HAP-1 (cell line): ENCODE measurements around the gene SLC25A1.
"Not testable (repeated sequence)": the region's sequence is repeated elsewhere in the genome, so short reads cannot be mapped to it uniquely, and the experiment has no call there.

ENCODE experiments used
- DNase-seq, 2 experiments: peaks; one replicate each; pipeline ENCODE4 v3.0.0-alpha.2; 2016 to 2020; ENCODE audit warnings: low spot score in 2 of 2
- H3K27me3 ChIP-seq: fragments of 250-450 bp; sonication (Bioruptor Pico); 2 replicates; pipeline ENCODE4 v1.5.1; 2020; ENCODE audit warnings: low read depth, mild to moderate bottlenecking, moderate library complexity
- H3K36me3 ChIP-seq: fragments of 250-450 bp; sonication (Bioruptor Pico); replicated peaks from 2 replicates; pipeline ENCODE4 v1.5.1; 2020; ENCODE audit warnings: mild to moderate bottlenecking
- H3K4me1 ChIP-seq: fragments of 250-450 bp; sonication (Bioruptor Pico); 2 replicates; pipeline ENCODE4 v1.5.1; 2020; ENCODE audit warnings: mild to moderate bottlenecking
- H3K4me3 ChIP-seq: fragments of 250-450 bp; sonication (Bioruptor Pico); 2 replicates; pipeline ENCODE4 v1.5.1; 2020; ENCODE audit warnings: mild to moderate bottlenecking, moderate library complexity
- H3K9me3 ChIP-seq: fragments of 250-450 bp; sonication (Bioruptor Pico); 2 replicates; pipeline ENCODE4 v1.5.1; 2020; ENCODE audit warnings: mild to moderate bottlenecking, moderate library complexity
- in situ Hi-C: fragments of 300-500 bp; cut with MboI; formaldehyde crosslinking; loops from 3 replicates; pipeline ENCODE4 v1.14.3; 2020; ENCODE audit warnings: low sequenced_read_pairs, inconsistent platforms, mixed read lengths

SLC25A1 gene

DNA sequence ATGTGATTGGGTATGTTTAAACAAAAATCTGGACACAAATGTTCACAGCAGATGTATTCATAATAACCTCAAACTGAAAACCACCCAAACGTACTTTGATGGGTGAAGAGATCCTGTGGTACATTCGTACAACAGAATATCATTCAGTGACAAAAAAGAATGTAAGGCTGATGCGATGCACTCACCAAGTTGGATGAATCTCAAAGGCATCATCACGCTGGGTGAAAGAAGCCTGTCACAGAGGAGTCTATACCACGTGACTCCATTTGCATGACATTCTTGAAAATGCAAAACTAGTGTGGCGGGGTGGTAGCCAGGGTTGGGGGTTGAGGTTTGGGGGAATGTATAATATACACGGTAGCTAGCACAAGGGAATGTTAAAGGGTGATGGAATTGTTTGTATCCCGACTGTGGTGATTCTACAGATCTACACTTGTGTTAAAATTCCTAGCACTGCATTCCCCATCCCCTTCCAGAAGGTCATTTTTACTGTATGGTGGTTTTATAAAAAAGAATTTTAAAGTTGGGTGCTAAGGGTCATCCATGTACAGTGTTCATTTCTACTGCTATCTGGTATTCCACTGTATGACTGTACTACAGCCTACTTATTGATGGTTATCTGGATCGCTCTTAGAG lies 35.0 kb upstream of the SLC25A1 start:
- H3K27me3 ChIP-seq = no peaks in the 10 kb centered on the region
- in situ Hi-C loops = no loop called here
- peak in 1 of 2 experiments; percentile 35 for DNase-seq

DNA sequence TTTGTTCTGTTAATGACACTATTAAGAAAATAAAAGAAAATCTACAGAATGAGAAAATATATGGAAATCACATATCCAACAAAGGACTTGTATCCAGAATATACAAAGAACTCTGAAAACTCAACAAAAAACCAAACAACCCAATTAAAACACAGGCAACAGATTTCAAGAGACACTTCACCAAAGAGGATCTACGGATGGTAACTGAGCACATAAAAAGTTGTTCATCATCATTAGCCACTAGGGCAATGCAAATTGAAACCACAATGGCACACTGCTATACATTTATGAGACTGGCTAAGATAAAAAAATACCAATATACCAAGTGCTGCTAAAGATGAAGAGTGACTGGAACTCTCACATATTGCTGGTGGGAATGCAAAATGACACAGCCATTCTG lies 34.5 kb upstream of the SLC25A1 start:
- Histone ChIP-seq H3K36me3 (peaks cover 7% of the 10 kb centered on the region; the same call in 1 of the 2 replicates), H3K4me3 (no peak overlapping the region), H3K4me1 (peaks cover 21% of the 10 kb centered on the region), H3K9me3 (no peaks in the 10 kb centered on the region), H3K27me3 (no peaks in the 10 kb centered on the region)
- no peak for DNase-seq
- in situ Hi-C loops = no loop called here

More for the DNA sequence above, 35.0 kb upstream of the SLC25A1 start:
- H3K4me1 ChIP-seq = peaks cover 26% of the 10 kb centered on the region
- H3K9me3 ChIP-seq = no peaks in the 10 kb centered on the region
- H3K4me3 ChIP-seq = no peak overlapping the region
- peaks cover 9% of the 10 kb centered on the region; the same call in 1 of the 2 replicates for H3K36me3 ChIP-seq

DNA sequence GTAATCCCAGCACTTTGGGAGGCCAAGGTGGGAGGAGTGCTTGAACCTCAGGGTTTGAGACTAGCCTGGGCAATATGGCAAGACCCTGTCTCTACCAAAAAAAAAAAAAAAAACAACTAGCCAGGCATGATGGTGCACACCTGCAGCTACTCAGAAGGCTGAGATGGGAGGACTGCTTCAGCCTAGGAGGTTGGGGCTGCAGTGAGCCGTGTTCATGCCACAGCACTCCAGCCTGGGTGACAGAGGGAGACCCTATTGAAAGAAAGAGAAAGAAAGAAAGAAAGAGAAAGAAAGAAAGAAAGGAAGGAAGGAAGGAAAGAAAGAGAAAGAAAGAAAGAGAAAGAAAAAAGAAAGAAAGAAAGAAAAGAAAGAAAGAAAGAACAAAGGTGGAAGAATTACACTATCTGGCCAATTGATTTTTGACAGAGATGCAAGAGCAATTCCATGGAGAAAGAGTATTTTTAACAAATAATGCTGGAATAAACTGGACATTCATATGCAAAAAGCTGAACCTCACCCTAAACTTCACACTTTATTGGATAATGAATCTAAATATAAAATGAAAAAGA lies 33.9 kb upstream of the SLC25A1 start:
- H3K4me1 ChIP-seq = peaks cover 17% of the 10 kb centered on the region
- in situ Hi-C loops = no loop called here
- DNase-seq = no peak

DNA sequence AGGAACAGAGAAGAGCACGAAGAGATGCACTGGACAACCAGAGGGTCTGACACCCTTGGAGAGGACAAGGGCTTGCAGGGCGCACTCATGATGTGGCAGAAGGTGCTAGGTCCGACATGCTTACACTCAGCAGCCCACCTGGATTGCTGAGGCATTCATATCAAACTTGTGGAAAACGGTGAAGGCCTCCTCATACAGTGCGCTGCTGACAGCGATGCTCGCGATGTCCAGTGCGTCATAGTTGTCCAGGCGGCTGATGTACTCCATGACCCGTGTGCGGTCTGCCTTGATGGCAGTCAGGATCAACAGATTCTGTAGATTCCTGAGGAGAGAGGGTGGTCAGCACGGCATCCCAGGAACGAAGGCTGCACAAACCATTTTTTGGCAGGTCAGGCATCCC lies 31.7 kb upstream of the SLC25A1 start:
- Histone ChIP-seq H3K4me1 (peaks cover 17% of the 10 kb centered on the region), H3K27me3 (no peaks in the 10 kb centered on the region), H3K4me3 (no peak overlapping the region), H3K36me3 (peaks cover 4% of the 10 kb centered on the region; the same call in 1 of the 2 replicates), H3K9me3 (no peaks in the 10 kb centered on the region)
- in situ Hi-C loops = no loop called here
- DNase-seq = no peak

More for the DNA sequence above, 33.9 kb upstream of the SLC25A1 start:
- no peaks in the 10 kb centered on the region for H3K27me3 ChIP-seq
- H3K4me3 ChIP-seq = no peak overlapping the region
- H3K36me3 ChIP-seq = peaks cover 7% of the 10 kb centered on the region; the same call in 1 of the 2 replicates
- H3K9me3 ChIP-seq = no peaks in the 10 kb centered on the region

DNA sequence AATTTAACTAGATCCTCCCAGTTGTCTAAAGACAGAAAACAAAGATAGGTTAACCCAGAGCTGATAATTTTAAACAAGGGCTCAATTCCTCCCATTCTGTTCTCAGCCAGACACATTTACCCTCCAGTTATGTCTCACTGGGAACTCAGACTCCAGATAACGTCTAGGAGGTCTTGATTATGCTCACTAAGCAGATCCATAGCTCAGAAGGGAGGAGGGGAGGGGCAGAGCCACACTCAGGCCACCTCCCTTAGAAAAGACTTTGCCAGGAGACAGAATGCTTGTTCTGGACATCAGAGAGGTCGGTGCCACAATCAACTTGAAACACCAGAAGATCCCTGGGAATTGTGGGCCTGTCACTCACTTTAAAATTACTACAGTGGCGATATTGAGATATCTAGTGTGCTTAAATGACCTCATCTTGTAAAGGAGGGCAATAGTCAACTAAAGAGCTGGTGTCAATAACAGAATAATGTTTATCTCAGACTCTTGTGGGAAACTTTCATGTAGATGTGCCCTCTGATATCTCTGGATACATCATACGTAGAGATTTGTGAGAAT lies 29.8 kb upstream of the SLC25A1 start:
- Histone ChIP-seq H3K4me3 (no peak overlapping the region), H3K4me1 (peaks cover 12% of the 10 kb centered on the region)
- in situ Hi-C loops = no loop called here

DNA sequence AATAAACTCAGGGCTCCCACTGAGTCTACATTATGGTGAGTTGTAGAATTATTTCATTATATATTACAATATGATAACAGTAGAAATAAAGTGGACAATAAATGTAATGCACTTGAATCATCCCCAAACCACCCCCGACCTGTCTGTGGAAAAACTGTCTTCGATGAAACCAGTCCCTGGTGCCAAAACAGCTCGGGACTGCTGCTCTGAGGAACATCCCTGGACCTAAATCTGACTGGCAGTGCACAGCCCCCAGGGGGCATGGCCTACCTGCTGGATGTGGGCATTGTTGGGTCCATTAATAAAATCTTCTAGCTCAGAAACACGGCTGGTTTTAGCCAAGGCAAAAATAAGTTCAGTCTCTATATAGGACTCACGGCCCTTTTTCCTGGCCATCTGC lies 29.3 kb upstream of the SLC25A1 start:
- no peak for DNase-seq

More for the DNA sequence above, 29.8 kb upstream of the SLC25A1 start:
- DNase-seq = no peak
- peaks cover 4% of the 10 kb centered on the region; the same call in 1 of the 2 replicates for H3K36me3 ChIP-seq
- H3K27me3 ChIP-seq = no peaks in the 10 kb centered on the region
- no peaks in the 10 kb centered on the region for H3K9me3 ChIP-seq

DNA sequence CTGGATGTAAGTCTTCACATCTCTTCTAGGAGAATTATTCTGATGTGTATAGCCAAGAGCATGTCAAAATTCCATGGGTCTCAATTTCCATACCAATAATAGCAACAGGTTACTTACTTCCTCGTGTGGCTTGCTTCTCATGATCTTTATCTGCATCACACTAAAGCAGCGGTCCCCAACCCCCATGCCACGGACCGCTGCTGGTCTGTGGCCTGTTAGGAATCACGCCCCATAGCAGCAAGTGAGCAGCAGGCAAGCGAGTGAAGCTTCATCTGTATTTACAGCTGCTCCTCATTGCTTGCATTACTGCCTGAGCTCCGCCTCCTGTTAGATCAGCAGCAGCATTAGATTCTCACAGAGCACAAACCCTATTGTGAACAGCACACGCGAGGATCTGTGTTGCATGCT lies 28.9 kb upstream of the SLC25A1 start:
- DNase-seq = no peak
- peaks cover 4% of the 10 kb centered on the region; the same call in 1 of the 2 replicates for H3K36me3 ChIP-seq
- no peak overlapping the region for H3K4me3 ChIP-seq
- no peaks in the 10 kb centered on the region for H3K27me3 ChIP-seq
- H3K4me1 ChIP-seq = peaks cover 2% of the 10 kb centered on the region
- no peaks in the 10 kb centered on the region for H3K9me3 ChIP-seq
- in situ Hi-C loops = no loop called here

More for the DNA sequence above, 29.3 kb upstream of the SLC25A1 start:
- no peaks in the 10 kb centered on the region for H3K9me3 ChIP-seq
- in situ Hi-C loops = no loop called here
- peaks cover 4% of the 10 kb centered on the region; the same call in 1 of the 2 replicates for H3K36me3 ChIP-seq
- H3K4me1 ChIP-seq = peaks cover 7% of the 10 kb centered on the region
- no peak overlapping the region for H3K4me3 ChIP-seq
- H3K27me3 ChIP-seq = no peaks in the 10 kb centered on the region

DNA sequence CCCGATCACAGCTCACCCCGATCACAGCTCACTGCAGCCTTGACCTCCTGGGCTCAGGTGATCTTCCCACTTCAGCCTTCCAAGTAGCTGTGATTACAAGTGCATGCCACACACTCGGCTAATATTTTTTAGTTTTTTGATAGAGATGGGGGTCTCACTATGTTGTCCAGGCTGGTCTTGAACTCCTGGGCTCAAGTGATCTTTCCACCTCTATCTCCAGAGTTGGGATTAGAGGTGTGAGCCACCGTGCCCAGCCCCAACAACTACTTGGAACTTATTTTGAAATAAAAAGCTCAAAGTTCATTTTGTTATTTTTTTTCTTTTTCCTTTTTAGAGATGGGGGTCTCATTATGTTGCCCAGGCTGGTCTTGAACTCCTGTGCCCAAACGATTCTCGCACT lies 27.8 kb upstream of the SLC25A1 start:
- Histone ChIP-seq H3K4me3 (no peak overlapping the region), H3K4me1 (no peaks in the 10 kb centered on the region), H3K27me3 (no peaks in the 10 kb centered on the region), H3K9me3 (no peaks in the 10 kb centered on the region), H3K36me3 (peaks cover 4% of the 10 kb centered on the region; the same call in 1 of the 2 replicates)
- no peak for DNase-seq
- in situ Hi-C loops = no loop called here

DNA sequence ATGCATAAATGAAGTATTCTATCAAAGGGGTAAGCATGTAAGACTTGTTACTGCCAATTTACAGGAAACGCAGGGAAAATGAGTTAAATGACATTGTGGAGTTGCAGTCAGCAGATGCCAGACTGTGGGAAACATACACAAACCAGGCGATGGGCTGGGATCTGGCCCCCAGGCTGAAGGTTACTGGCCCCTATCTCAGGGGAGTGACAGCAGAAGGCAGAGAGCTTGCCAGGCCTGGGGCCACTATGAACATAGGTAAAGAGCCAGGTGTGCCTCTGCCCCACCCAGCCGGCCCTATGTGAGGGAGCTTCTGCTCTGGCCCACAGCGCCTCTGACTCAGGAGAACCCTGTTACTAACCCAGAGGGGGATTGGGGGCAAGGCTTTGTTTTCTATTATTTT lies 26.1 kb upstream of the SLC25A1 start:
- in situ Hi-C loops = no loop called here
- no peak overlapping the region for H3K4me3 ChIP-seq
- H3K36me3 ChIP-seq = peaks cover 4% of the 10 kb centered on the region; the same call in 1 of the 2 replicates
- no peak for DNase-seq
- H3K4me1 ChIP-seq = no peaks in the 10 kb centered on the region
- no peaks in the 10 kb centered on the region for H3K9me3 ChIP-seq
- no peaks in the 10 kb centered on the region for H3K27me3 ChIP-seq

DNA sequence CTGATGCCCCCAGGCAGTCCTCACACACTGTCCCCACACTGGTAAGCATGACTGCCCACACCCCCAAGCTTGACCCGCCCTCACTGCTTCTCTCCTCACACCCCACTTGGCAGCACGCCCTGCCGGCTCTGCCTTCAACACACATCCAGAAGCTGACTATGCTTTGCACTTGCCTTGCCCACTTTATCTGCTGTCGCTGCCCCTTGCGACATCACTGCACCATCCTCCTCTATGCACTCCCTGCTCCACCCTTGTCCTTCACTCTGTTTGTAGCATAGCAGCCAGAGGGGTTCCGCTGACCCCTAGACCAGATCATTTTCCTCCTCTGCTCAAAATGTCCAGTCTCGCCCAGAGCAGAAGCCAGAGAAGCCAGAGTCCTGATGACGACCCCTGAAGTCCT lies 25.3 kb upstream of the SLC25A1 start:
- H3K27me3 ChIP-seq = no peaks in the 10 kb centered on the region
- no peak for DNase-seq
- in situ Hi-C loops = no loop called here
- H3K4me1 ChIP-seq = no peaks in the 10 kb centered on the region
- H3K9me3 ChIP-seq = no peaks in the 10 kb centered on the region
- peaks cover 4% of the 10 kb centered on the region; the same call in 1 of the 2 replicates for H3K36me3 ChIP-seq
- H3K4me3 ChIP-seq = no peak overlapping the region

DNA sequence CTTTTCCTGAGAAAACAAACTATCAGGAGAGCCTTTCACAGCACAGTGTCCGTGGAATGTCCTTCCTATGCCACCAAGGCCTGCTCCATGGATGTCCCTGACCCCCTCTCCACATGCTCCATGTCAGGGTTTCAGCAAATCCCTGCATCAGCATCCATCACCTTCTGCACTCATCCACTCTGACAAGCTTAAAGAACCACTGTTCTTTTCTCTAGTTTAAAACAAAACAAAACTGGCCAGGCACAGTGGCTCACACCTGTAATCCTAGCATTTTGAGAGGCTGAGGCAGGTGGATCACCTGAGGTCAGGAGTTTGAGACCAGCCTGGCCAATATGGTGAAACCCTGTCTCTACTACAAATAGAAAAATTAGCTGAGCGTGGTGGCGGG lies 24.3 kb upstream of the SLC25A1 start:
- H3K9me3 ChIP-seq, H3K36me3 ChIP-seq, H3K4me1 ChIP-seq, DNase-seq, H3K27me3 ChIP-seq, in situ Hi-C loops, H3K4me3 ChIP-seq: not testable (repeated sequence)

DNA sequence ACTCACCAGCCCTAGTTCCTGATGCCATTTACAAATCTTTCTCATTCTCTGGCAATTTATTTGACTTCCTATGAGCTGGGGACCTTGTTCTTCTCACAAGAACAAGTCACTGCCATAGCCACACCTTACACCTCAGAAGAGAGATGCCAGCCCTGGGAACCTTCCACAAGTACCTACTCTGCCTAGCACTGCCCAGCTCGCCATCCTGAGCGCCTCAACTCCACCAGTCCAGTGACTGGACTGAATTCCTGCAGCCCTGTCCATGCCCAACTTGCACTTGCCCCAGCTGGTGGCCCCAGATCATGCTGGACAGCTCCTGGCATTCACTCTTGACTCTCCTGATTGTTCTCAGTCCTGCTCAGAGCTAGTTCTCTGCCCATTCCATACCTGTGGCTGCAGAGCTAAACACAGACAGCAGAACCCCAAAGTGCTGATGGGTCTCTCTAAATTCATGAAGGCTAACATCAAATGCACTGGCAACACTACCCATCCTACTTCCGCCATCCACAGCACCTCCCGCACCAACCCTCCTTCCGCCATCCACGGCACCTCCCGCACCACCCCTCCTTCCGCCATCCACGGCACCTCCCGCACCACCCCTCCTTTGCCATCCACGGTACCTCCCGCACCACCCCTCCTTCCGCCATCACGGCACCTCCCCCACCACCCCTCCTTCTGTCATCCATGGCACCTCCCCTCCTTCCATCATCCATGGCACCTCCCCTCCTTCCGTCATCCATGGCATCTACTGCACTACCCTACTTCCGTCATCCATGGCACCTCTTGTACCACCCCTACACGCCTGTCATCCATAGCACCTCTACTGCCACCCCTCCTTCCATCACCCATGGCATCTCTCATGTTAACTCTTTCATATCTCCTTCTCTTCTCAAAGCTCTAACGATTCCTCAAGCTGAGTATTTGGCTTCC lies 23.6 kb upstream of the SLC25A1 start:
- no peaks in the 10 kb centered on the region for H3K36me3 ChIP-seq
- H3K4me3 ChIP-seq = no peak overlapping the region
- in situ Hi-C loops = no loop called here
- DNase-seq = peak in 1 of 2 experiments; percentile 27
- H3K27me3 ChIP-seq = no peaks in the 10 kb centered on the region
- H3K9me3 ChIP-seq = no peaks in the 10 kb centered on the region
- no peaks in the 10 kb centered on the region for H3K4me1 ChIP-seq

DNA sequence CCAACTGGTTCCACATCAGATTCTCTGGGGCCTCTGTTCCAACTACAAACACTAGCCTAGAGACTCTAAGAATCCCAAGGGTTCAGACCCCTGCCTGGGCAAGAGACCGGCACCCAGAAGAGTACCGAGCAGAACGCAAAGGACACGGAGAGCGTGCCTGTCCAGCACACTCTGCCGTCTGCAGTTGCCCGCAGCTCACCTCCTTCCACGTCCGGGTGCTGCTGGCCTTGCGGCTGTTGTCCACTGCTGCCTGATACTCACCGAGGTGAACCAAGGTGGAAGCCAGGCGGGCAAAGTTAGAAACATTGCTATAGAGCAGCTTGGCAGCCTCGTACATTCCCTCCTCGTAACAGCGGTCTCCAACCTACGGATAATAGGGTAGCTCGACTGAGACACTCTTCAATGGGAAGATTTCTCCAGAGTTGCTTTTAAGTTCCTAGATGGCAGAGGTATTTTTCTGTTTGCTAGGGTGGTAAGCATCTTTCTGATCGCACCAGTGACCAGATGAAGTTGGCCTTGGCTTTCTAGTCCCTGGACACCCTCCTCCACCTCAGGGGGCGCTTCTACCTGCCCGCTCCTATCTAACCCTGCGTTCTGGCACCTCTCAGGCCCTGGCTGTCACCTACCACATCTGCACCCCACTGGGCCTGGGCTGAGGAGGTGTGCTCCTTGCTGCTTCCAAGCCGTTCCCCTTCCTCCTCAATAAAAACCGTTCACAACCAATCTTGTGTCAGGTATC lies 22.8 kb upstream of the SLC25A1 start:
- Histone ChIP-seq H3K4me3 (no peak overlapping the region), H3K36me3 (0 out of 2 replicates have a peak, but pooled peaks cover under 1% of the 10 kb centered on the region), H3K9me3 (no peaks in the 10 kb centered on the region), H3K27me3 (no peaks in the 10 kb centered on the region), H3K4me1 (no peaks in the 10 kb centered on the region)
- no peak for DNase-seq
- in situ Hi-C loops = no loop called here
